Measurements from ENCODE around the gene TRIM31. TPM values are rescaled to one million over a fixed set of nuclear protein-coding genes. Genes with fewer than 3 reads are reported as not detected.

TRIM31 gene
- total RNA-seq, 4 donors from 2014 or later = not detected

- no peak for ATAC-seq
- Histone ChIP-seq H3K27me3 (peaks cover 78% of the 10 kb centered on the region), H3K27ac (no peak overlapping the region), H3K4me1 (peaks cover 0 to 33% (median 19%) of the 10 kb centered on the region in 3 donors), H3K36me3 (no peaks in the 10 kb centered on the region), H3K9me3 (no peaks in the 10 kb centered on the region), H3K4me3 (no peak overlapping the region)
- TF ChIP-seq CTCF (IDR thresholded peaks at IDR 0.05) (no peak), POLR2A (IDR thresholded peaks at IDR 0.05) (no peak), EP300 (IDR thresholded peaks at IDR 0.05) (no peak), POLR2AphosphoS5 (IDR thresholded peaks at IDR 0.05) (no peak)
- WGBS, 2 donors (ENCODE audit: low coverage in 1 of 2) = 59 to 79% methylated on average over 2 to 4 of the region's 4 CpGs
These were observed 14.8 kb downstream of the TRIM31 start for GRCh38 chr6:30097902-30098768.

GRCh38 chr6:30096829-30097228, 16.1 kb downstream of the TRIM31 start:
- 23 to 57% methylated on average over 1 of the region's 1 CpG for WGBS, 2 donors (ENCODE audit: low coverage in 1 of 2)
- no peaks in the 10 kb centered on the region for H3K36me3 ChIP-seq
- H3K4me1 ChIP-seq = peaks cover 0 to 20% (median 12%) of the 10 kb centered on the region in 3 donors
- peaks cover 91% of the 10 kb centered on the region for H3K27me3 ChIP-seq
- H3K9me3 ChIP-seq = no peaks in the 10 kb centered on the region
- ATAC-seq = no peak
- no peak overlapping the region for H3K27ac ChIP-seq
- no peak for TF ChIP-seq POLR2A (IDR thresholded peaks at IDR 0.05)
- no peak overlapping the region for H3K4me3 ChIP-seq

- ATAC-seq = no peak
- H3K4me3 ChIP-seq = no peak overlapping the region
- no peaks in the 10 kb centered on the region for H3K36me3 ChIP-seq
- WGBS, 2 donors (ENCODE audit: low coverage in 1 of 2) = 63 to 83% methylated on average over 5 of the region's 5 CpGs
- peaks cover 97% of the 10 kb centered on the region for H3K27me3 ChIP-seq
- H3K27ac ChIP-seq = no peak overlapping the region
- no peaks in the 10 kb centered on the region for H3K4me1 ChIP-seq
- no peaks in the 10 kb centered on the region for H3K9me3 ChIP-seq
- no peak for TF ChIP-seq POLR2A (IDR thresholded peaks at IDR 0.05)
- no peak for TF ChIP-seq POLR2AphosphoS5 (IDR thresholded peaks at IDR 0.05)
- no peak for TF ChIP-seq EP300 (IDR thresholded peaks at IDR 0.05)
- TF ChIP-seq CTCF (IDR thresholded peaks at IDR 0.05) = no peak
These were observed 18.8 kb downstream of the TRIM31 start for GRCh38 chr6:30093951-30094661.

GRCh38 chr6:30092852-30093543, 19.9 kb downstream of the TRIM31 start:
- Histone ChIP-seq H3K4me1 (no peaks in the 10 kb centered on the region), H3K9me3 (no peaks in the 10 kb centered on the region), H3K27me3 (peaks cover 97% of the 10 kb centered on the region), H3K27ac (no peak overlapping the region), H3K4me3 (no peak overlapping the region), H3K36me3 (no peaks in the 10 kb centered on the region)
- 55 to 100% methylated on average over 1 to 6 of the region's 6 CpGs for WGBS, 2 donors (ENCODE audit: low coverage in 1 of 2)
- TF ChIP-seq CTCF (IDR thresholded peaks at IDR 0.05) (no peak), POLR2A (IDR thresholded peaks at IDR 0.05) (no peak), EP300 (IDR thresholded peaks at IDR 0.05) (no peak), POLR2AphosphoS5 (IDR thresholded peaks at IDR 0.05) (no peak)
- no peak for ATAC-seq

All from gastroesophageal sphincter (tissue), 4 donors.